DMS79 treated with DMSO at 0.1 percent for 48 hours (cell line): ENCODE results near the gene PLCL1.
"Not testable (repeated sequence)": the region's sequence is repeated elsewhere in the genome, so short reads cannot be mapped to it uniquely, and the experiment has no call there.

Source experiments
- DNase-seq: peaks from one replicate; lab custom pipeline; 2025; lab: John Stamatoyannopoulos, UW

PLCL1 gene

DNA sequence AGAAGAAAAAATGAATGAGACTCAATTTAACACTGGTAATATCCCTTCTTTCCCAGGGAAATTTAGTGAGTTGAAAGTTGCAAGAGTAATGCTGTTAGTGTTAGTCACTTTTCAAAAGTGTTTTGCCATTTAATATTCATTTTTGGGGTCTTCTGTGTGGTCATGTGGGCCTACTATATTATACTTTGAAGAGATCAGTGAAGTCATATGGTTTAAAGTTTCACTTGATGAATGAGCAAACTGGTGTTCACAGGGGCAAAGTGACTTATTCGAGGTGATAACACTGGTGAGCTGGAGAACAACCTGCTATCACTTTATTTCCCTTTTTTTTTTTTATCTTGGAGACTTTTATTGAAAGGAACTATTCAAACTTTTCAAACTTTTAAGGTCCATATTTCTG is 196.0 kb downstream of the PLCL1 start:
- no peak for DNase-seq

DNA sequence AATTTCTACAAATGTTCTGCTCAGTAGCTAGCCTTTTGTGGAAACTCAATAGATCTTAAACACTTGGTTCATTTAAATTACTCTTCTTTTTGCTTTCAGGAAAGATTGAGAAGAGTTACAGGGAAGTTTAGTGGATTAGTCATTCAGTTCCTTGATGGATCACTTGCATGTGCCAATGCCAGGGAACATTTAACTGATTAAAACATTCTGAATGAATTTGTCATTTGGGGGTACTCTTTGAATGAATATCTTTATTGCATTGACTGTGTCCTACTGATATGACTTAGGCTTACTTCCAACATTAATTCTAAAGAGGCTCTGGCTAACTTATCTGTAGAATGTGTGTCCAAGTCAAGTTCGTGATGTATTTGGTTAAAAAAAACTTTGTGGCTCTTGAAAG is 199.8 kb downstream of the PLCL1 start:
- no peak for DNase-seq

DNA sequence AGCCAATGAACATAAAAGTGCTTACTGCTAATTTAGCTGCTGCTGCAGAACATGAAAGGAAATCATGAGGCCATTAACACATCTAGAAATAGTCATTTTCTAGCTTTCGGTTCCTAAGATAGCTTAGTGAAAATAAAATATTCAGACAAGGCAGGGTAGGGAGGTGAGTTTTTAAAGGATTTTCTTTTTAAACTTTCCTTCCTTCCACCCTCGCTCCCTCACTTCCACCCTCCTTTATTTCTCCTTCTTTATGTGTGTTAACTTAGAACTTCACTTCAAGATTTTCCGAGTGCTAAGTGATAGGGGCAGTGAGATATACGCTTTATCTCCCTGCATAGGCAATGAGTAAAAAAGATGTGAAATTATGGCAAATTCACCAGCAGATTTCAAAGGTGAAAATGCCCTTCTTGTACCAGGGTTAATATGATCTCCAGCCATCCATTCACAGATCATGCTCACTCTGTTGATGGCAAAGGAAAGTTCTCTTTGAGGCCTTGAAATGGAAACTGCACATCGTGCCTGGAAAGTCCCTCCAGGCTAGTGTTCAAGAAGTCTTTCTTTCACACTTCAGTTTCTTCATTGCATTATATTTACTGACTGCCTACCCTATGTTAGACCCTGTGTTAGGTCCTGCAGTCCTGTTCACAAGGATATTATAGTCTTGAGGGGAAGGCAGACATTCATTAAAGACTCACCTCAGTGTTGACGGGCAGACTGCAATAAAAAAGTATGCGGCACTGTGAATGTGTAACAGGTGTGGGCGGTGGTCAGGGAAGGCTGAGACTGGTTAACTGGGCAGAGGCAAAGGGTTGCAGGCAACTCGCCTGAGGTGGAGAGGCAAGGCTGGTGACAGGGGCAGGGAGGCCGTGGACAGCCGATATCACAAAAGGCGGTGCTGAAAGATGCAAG is 200.8 kb downstream of the PLCL1 start:
- DNase-seq, result no peak

DNA sequence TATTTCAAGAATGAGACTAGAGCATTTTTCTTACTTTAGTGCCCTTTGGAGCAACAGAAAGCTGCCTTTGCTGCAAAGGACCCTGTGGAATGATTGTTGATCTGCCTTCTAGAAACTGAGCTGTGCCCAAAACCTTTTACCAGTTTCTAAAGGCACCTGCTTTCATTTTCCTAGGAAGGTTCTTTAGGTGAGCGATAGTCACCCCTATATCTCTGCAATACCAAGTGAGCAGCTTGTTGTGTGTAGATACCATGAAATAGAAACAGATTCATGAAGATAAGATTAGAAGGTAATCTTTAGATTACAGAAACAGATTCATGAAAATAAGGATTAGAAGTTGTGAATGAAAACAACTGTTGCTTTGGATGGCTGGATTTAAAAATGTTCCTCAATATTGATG is 202.3 kb downstream of the PLCL1 start:
- DNase-seq, result no peak

DNA sequence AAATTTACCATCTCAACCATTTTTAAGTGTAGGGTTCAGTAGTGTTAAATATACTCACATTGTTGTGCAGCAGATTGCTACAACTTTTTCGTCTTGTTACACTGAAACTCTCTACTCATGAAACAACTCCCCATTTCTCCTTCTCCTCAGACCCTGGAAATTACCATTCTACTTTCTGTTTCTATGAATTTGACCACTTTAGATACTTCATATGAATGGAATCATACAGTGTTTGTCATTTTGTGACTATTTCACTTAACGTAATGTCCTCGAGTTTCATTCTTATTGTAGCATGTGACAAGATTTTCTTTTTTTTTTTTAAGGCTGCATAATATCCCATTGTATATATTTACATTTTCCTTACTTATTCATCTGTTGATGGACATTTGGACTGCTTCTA is 203.8 kb downstream of the PLCL1 start:
- no peak for DNase-seq

DNA sequence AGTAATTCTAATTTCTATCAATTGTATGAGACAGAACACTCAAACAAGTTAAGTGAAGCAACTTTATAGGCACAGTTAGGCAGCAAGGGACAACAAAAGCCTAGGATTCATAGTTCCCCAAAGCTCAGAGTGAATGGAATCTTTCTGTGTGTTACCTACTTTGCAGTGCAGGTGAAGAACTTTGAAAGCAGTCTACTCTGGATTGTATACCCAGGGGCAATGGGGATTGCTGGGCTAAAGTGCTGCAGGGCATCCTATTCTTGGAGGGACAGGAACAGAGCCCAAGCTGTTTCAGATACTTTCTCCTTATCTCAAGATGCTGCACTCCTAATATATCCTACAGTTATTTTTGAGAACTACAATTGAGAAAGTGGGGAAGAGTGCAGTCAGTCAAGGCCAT is 207.6 kb downstream of the PLCL1 start:
- no peak for DNase-seq

DNA sequence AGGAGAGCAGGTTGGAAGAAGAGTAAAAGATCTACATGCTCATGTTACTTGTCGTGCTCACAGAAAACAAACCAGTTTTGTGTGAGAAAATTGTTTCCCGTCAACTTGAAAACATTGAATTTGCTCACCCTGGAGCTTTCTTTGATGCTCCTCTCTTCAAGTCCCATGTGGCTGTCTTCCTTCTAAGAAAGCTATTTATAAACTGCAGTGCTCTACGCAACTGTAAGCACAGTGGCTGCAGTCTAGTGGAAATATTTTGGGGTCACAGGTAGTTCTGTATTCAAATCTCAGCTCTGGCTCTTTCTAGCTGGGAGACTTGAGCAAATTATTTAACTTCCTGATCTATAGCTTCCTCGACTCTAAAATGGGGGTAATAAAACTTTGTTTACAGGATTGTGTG is 211.8 kb downstream of the PLCL1 start:
- DNase-seq, result no peak

DNA sequence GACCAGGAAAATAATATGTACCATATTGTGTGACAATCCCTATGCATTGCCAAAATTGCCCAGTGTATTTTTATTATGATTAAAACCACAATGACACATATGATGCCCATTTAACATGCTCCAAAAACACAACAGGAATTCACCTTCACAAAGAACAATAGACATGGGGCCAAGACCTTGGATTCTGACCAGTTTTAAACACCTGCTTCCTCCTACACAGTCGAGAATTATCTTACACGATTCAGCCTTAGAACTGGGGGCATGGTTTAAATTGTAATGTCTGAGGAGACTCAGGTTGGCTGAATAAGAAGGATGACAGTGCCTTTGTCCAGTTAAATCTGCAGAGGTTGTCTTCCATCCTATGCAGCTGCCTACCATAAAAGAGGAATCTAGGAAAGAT is 212.7 kb downstream of the PLCL1 start:
- no peak for DNase-seq

DNA sequence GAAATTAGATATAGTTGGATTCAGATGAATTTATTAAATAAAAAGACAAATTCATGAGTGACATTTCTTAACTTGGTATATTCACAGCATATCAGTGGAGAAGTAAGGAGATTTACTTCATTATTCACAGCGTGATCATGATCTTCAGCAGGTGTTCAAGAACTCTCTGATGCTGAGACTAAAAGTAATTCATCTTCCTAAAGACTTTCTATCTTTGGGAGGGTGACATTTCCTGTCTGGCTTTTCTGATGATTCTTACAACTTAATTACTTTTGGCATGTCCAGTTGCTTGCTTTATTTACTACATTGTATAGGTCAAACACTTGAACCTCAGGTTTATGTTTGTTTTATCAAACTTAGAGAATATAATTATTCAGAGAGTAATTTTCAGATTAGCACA is 224.6 kb downstream of the PLCL1 start:
- no peak for DNase-seq

DNA sequence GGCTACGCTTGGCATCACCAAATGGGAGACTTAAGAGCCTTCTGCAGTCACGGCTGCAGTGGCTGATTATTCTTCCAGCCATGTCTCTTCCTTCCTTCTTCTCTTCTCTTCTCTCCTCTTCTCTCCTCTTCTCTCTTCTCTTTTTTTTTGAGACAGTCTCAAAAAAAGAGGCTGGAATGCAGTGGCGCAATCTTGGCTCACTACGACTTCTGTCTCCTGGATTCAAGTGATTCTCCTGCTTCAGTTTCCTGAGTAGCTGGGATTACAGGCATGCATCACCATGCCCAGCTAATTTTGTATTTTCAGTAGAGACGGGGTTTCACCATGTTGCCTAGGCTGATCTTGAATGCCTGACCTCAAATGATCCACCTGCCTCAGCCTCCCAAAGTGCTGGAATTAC is 225.2 kb downstream of the PLCL1 start:
- DNase-seq, result not testable (repeated sequence)

DNA sequence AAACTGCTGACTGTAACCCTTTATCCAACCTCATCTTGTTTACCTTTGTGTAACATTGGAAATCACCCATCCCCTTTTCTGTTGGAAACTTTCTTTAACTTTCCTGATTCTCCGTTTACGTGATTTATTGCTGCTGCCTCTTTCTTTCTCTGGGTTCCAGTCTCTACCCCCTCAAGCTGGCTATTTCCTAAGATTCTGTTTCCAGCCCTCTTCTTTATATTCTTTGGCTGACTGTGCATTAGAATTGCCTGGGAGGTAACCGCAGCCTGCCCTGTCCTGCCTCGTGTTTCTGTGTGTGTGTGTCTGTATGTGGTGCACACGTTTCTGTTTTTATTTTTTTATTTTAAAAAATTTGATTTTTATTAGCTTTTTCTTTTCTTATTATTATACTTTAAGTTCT is 229.2 kb downstream of the PLCL1 start:
- no peak for DNase-seq

DNA sequence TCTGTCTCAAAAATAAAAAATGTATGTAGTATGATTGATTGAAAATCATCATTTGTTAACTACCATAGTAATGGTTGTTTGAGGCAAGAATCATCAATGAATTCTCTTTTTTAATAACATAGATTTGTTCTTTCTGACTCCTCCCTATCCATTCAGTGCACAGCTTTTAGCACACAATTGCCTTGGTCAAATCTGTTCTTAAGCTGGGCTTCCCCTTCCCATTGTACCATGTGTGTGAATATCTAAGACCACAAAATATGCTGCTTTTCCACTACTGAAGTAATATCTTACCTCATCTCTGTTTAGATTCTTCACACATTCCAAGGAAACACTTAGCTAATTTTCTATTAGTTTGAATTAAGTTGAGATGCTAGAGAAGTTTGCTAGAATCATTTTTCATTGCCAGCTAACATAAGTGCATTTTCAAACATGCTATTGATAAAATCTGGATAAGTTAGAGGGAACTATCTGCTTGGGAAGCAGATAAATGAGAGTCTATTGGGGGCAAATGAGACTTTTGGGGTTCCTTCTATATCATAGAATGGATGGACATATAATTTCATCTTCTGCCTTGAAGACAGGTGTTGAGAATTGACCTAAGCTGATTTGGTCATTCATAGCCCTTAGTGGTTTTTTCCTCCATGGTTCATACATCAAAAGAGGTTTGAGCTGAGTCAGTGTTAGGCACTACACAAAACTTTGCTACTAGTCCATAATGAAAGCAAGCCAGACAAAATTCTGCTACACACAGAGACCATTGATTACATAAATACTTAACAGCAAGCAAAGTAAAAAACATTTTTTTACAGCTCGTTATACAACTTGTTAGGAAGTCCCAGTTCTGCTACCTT is 231.9 kb downstream of the PLCL1 start:
- DNase-seq, result no peak

DNA sequence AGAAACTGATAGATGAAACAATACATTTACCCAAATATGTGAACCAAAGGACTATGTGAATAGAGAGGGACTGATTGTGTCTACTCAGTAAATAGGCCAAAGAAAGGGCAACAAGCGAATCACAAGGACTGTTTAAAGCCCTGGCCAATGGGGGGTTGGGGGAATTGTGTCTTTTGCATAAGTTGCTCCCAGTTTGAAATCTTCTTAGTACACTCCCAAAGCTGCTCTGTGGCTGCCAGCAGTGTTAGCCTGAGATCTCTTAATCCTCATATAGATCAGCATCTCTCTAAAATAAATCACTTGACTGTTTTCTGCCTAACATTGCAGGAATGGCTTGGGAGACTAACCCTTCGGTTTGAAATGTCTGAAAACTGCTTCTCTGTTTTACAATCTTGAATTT is 236.4 kb downstream of the PLCL1 start:
- DNase-seq, result no peak

DNA sequence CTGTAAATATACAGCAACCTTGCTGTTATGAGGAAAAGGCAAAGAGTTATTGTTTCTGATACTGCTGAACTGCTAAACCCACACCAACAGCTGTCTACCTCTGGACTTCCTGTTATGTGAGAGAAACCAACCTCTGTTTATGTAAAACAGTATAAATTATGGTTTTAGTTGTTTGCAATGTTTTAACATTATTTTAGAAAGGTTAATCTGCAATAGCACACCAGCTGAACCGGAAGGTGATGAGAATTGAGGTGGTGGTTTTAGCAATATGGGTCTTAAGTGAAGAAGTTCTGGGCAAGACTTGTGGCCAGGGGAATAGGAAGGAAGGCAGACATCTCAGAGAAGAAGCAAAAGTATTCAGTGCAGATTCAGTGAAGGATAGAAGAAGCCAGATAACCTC is 237.8 kb downstream of the PLCL1 start:
- no peak for DNase-seq

DNA sequence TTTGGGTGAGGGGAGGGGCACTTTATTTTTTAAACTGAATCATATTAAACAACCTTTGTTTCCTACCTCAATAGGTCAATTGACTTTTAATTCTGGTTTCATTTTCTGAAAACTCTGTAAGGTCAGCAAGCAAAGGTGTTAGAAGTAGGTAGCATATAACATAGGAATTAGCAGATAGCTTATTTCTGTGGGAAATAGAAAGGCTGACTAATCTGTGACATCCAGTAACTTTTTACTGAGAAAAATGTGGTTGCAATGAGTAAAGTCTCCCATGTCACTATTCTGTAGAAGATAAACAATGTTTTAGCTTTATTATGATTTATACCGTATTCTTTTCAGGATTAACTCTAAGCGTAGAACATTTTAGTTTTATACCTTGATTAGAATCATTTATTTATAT is 240.4 kb downstream of the PLCL1 start:
- no peak for DNase-seq

DNA sequence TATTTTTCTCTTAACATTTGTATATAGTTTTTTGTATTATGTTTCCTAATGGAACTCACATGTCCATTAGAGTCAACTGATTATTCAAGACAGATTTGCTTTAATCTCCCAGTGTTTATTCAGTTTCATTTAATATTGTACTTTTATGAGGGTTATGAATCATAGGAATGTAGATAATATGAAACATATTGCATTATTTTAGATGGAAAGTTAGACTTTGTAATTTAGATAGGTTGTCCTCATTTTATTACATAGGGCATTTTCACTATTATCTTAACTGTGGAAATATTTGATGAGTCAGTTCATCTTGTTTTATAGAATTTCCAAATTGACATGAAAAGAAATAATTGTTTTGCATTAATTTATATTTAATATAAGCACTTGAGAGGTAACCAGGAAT is 240.8 kb downstream of the PLCL1 start:
- no peak for DNase-seq

DNA sequence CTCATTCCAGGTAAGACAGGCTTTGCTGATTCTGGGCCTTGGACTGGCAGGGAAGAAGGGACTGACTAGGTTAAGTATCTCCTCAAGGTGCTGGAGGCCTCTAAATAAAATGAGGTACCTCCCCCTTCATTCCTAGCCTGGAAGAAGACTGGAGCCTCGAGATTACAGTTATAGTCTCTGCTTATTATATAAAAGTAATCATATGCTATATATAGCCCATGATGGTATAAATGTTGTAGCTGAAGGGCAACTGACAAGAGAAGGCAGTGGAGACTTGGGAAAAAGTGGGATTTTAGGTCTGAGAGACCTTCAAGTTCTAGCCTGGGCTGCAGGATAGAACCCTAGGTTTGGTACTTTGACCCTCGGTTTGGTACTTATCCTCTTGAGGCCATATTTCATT is 248.3 kb downstream of the PLCL1 start:
- no peak for DNase-seq

DNA sequence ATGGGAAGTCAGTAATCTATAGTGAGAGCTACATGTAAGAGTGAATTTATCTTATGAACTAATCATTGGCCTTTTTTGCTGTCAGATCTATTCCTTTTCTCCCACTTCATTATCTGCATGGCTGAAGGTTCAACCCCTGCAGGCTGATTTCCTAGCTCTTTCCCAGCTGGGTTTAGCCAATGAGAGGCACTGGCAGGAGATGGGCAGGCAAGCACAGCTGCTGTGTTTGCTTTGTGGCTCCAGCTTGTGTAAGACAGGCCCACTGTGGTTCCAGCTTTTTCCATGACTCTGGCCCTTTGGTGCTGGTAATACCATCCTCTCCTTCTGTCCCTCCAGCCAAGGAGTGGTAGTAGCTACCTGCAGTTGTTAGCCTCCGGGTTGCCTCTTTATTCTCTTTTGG is 248.8 kb downstream of the PLCL1 start:
- no peak for DNase-seq

DNA sequence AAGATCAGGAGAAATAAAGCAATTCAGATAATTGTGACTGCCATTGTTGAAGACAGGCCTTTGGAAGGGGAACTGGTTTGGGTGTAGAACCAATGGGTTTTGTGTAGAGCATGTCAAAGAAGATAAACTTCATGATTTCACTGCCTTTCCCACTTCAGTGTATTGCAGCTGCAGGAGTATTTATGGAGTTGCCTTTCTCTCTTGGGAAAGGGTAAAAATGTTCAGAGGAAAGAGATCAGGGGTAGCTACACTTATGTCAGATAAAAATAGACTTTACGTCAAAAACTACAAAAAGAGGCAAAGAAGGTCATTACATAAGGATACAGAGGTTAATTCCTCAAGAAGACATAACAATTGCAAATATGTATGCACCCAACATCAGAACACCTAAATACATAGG is 249.4 kb downstream of the PLCL1 start:
- no peak for DNase-seq

DNA sequence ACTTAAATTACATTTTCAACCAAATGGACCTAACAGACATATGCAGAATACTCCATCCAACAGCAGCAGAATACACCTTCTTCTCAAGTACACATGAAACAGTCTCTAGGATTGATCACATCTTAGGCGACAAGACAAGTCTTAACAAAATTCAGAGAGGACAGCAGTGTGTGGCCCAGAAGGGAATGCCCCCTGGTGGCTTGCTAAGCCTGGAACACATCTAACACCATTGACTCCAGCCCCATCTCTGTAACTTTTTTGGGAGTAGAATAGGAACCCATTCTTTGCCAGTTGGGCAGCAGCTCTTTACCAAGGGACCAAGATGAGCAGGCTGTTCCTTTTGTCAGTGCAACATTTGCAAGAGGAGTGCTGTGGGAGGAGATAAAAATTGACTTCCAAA is 249.9 kb downstream of the PLCL1 start:
- no peak for DNase-seq

DNA sequence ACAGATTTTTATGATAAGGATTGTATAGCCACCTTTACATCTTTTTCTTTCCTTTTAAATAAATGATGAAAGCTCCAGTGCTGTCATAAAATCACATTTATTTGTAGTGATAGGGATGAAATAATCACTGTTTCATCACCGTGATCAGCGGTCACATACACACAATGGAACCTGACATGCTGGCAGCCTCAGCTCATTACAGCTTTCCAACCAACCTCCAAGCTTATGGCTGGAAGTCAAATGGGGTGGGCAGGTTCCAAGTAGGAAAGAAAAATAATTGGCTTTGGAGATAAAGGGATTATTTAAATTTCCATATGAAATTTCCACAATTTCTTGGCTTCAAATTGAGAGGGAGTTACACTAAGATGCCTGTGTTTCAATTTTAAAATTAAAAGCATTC is 251.3 kb downstream of the PLCL1 start:
- no peak for DNase-seq

DNA sequence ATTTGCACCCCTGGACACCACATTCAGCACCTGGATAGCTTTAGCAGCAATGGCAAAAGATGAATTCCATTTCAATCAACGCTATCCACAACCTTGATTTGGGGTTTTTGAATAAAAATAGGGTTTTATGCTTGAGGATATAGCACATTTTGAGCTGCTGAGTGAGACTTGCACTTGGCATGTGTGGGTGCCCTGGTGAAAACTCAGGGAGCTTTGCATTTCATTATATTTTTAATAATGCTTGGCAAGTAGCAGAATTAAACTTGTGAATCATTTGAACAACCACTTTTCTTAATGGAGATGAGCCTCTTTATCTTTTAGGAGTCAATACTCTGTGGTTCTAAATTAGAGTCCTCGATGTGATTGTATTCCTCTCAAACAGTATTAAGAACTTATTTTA is 252.4 kb downstream of the PLCL1 start:
- DNase-seq, result no peak

DNA sequence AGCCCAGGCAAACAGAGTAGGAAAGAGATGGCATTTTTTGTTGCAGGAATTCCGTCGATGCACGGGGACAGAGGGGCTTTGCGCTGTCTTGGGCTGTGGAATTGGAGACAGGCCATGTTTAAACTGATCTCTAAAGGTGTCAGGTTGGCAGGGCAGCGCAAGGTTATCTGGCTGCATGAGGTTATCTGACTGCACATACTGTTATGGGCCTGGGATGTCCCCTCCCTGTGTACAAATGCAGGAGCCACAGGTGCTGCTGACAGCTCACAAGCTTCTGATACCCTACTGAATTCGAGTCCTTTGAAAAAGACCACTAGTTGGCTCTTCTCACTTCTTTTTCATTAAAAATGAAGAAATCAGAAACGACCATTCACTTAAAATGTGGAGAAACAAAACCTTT is 255.4 kb downstream of the PLCL1 start:
- no peak for DNase-seq
